Activated CD8-positive, alpha-beta T cell treated with anti-CD3 and anti-CD28 coated beads, Interleukin-2, amount 10 ng/mL, durations not matched to agents 7 days and 5 days (primary cell): ENCODE measurements around the gene PRR5. TPM values are rescaled to one million over a fixed set of nuclear protein-coding genes. Genes with fewer than 3 reads are reported as not detected.
"Not testable (repeated sequence)": the region's sequence is repeated elsewhere in the genome, so short reads cannot be mapped to it uniquely, and the experiment has no call there.

ENCODE experiments used
- ATAC-seq: fragments of 150-1000 bp; cut with Tn5 transposase; one replicate; pipeline ENCODE4 v1.10.0; 2021; ENCODE audit warnings: moderate library complexity
- CTCF ChIA-PET: fragments of 350-600 bp; sonication (Branson Sonifier 250); formaldehyde crosslinking; loops from one replicate; lab custom pipeline; 2021; ENCODE audit warnings: antibody characterized with exemption; lab: Charles Lee
- POLR2A ChIA-PET: fragments of 350-600 bp; sonication (Branson Sonifier 250); formaldehyde crosslinking; loops from one replicate; lab custom pipeline; 2021; ENCODE audit warnings: antibody characterized with exemption; lab: Charles Lee
- DNase-seq: peaks from one replicate; pipeline ENCODE4 v3.0.0-alpha.2; 2020
- H3K27ac Mint-ChIP-seq: one replicate; pipeline ENCODE4 v1.8.0; 2021; ENCODE audit warnings: mild to moderate bottlenecking, mixed read lengths
- H3K27me3 Mint-ChIP-seq: one replicate; pipeline ENCODE4 v1.8.0; 2021; ENCODE audit warnings: low read depth, mixed read lengths
- H3K36me3 Mint-ChIP-seq: one replicate; pipeline ENCODE4 v1.8.0; 2021; ENCODE audit warnings: low read depth, mixed read lengths
- H3K4me1 Mint-ChIP-seq: one replicate; pipeline ENCODE4 v1.8.0; 2021; ENCODE audit warnings: low read depth, mixed read lengths
- H3K4me3 Mint-ChIP-seq: one replicate; pipeline ENCODE4 v1.8.0; 2021; ENCODE audit warnings: mild to moderate bottlenecking, mixed read lengths
- H3K9me3 Mint-ChIP-seq: one replicate; pipeline ENCODE4 v1.8.0; 2022; ENCODE audit warnings: mixed read lengths; ENCODE audit not compliant: insufficient read depth
- total RNA-seq, 2 experiments: library from RNA; stranded (reverse); gene quantifications; one replicate each; pipeline ENCODE4 v1.2.3, GENCODE V29; 2021

PRR5 gene, protein sequence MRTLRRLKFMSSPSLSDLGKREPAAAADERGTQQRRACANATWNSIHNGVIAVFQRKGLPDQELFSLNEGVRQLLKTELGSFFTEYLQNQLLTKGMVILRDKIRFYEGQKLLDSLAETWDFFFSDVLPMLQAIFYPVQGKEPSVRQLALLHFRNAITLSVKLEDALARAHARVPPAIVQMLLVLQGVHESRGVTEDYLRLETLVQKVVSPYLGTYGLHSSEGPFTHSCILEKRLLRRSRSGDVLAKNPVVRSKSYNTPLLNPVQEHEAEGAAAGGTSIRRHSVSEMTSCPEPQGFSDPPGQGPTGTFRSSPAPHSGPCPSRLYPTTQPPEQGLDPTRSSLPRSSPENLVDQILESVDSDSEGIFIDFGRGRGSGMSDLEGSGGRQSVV
- 10 to 100 TPM; 29.4 to 31.5 TPM for total RNA-seq

DNA sequence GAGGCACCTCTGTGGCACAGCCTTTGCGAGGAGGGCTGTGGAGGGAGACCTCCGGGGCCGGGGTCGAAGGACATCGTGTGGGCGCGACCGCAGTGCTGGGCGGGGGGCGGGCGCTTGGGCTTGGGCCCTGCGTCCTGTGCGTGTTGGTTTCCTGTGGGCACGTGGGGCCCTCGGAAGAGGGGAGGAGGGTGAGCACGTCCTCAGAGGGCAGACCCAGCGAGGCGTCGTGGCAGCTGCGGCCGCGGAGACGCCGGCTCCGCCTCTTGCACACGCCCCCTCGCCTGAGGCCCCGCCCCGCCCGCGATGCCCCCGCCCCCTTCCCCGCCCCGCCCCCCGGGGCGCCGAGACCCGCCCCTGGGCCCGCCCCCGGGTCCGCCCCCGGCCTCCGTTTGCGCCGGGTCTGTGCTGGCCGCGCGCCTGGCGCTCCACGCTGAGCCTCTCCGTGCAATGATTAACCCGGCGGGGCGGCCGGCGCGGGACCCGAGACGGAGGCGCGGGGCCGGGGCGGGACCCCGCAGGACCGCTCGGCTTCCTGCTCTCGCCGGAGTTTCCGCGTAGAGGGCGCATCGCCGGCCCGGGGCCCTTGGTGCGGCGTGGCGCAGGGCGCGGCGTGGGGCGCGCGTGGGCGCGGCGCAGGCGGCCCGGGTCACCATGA is at the start of gene PRR5:
Gene PRR5, plus strand, starts transcription at position 381 of the 655 bp plus-strand sequence. Its CDS starts 271 bp downstream, at position 652.
- CTCF ChIA-PET: no interaction called here
- Mint-ChIP-seq H3K9me3 (no peaks in the 10 kb centered on the region), H3K36me3 (peaks cover 10% of the 10 kb centered on the region), H3K27me3 (no peaks in the 10 kb centered on the region), H3K4me3 (peak within 1 kb of the TSS; percentile 69), H3K27ac (peak within 1 kb of the TSS; percentile 83), H3K4me1 (peaks cover 32% of the 10 kb centered on the region)
- DNase-seq (peak; percentile 91), ATAC-seq (peak; percentile 90)
- POLR2A ChIA-PET: no interaction called here

DNA sequence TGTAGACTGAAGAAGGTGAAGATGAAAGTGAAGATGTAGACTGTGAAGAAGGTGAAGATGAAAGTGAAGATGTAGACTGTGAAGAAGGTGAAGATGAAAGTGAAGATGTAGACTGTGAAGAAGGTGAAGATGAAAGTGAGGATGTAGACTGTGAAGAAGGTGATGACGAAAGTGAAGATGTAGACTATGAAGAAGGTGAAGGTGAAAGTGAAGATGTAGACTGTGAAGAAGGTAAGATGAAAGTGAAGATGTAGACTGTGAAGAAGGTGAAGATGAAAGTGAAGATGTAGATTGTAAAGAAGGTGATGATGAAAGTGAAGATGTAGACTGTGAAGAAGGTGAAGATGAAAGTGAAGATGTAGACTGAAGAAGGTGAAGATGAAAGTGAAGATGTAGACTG is 49.1 kb upstream of the PRR5 start:
- H3K27ac Mint-ChIP-seq, POLR2A ChIA-PET, ATAC-seq, DNase-seq, H3K27me3 Mint-ChIP-seq, H3K4me1 Mint-ChIP-seq, H3K4me3 Mint-ChIP-seq, CTCF ChIA-PET, H3K9me3 Mint-ChIP-seq, H3K36me3 Mint-ChIP-seq: not testable (repeated sequence)

DNA sequence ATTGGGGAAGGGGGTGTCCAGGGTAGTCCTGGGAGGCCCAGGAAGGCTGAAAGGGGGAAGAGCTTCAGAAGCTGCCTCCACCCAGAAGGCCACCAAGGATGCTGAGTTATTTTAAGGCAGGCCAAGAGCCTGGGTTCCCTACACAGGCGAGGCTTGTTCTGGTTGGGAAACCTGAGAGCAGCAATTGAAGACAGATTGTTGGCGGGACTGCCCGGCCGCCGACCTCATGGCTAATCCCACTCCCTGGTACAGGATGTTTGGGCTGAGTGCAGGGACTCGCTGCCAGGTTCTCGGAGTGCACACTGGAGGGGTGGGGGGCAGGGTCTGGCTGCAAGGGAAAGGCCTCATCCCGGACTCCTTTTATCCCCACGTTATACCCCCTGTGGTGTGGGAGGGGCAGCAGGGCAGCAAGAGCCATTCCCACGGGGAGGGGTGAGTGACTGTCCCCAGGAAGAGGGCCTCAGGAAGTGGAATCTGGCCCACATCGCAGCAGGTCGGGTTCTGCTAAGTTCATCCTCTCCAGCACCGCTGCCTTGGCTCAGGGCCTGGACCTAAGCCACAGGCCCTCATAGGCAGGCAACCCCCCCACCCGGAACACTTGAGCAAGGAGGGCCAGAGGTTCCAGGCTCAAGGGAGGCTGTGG is 43.6 kb upstream of the PRR5 start:
- Mint-ChIP-seq H3K36me3 (no peaks in the 10 kb centered on the region), H3K4me3 (no peak overlapping the region), H3K4me1 (peaks cover 43% of the 10 kb centered on the region), H3K27ac (no peak overlapping the region), H3K9me3 (no peaks in the 10 kb centered on the region), H3K27me3 (no peaks in the 10 kb centered on the region)
- ATAC-seq (peak; percentile 54), DNase-seq (no peak)
- POLR2A ChIA-PET: interaction anchor here (1.0 kb wide), 1 partner anchor 11 kb away, joined by 3 read pairs; no protein-coding TSS in a partner anchor
- CTCF ChIA-PET: interaction anchor here (1.4 kb wide), 1 partner anchor 26 kb away, joined by 4 read pairs; no protein-coding TSS in a partner anchor

DNA sequence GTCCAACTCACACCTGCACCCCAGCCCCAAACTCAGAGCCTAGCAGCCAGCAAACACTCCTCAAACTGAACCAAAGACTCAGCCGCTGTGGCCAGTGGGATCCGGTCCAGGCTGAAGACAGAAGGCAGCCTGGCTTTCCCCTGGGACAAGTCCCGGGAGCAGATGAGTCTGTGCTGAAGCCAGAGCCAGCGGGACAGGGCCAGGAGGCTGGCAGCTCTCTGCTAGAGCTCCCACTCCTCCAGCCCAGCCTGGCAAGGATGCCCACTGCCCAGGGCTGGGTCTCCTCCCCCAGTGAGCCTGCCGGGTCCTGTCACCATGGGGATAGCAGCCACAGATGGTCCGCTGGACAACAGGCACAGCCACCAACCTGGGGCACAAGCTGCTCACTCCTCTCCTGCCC is 42.9 kb upstream of the PRR5 start:
- Mint-ChIP-seq H3K4me3 (no peak overlapping the region), H3K27me3 (no peaks in the 10 kb centered on the region), H3K36me3 (no peaks in the 10 kb centered on the region), H3K27ac (no peak overlapping the region), H3K4me1 (peaks cover 50% of the 10 kb centered on the region), H3K9me3 (no peaks in the 10 kb centered on the region)
- DNase-seq (no peak), ATAC-seq (no peak)
- ChIA-PET CTCF (interaction anchor here (1.4 kb wide), 1 partner anchor 26 kb away, joined by 4 read pairs; no protein-coding TSS in a partner anchor), POLR2A (no interaction called here)

DNA sequence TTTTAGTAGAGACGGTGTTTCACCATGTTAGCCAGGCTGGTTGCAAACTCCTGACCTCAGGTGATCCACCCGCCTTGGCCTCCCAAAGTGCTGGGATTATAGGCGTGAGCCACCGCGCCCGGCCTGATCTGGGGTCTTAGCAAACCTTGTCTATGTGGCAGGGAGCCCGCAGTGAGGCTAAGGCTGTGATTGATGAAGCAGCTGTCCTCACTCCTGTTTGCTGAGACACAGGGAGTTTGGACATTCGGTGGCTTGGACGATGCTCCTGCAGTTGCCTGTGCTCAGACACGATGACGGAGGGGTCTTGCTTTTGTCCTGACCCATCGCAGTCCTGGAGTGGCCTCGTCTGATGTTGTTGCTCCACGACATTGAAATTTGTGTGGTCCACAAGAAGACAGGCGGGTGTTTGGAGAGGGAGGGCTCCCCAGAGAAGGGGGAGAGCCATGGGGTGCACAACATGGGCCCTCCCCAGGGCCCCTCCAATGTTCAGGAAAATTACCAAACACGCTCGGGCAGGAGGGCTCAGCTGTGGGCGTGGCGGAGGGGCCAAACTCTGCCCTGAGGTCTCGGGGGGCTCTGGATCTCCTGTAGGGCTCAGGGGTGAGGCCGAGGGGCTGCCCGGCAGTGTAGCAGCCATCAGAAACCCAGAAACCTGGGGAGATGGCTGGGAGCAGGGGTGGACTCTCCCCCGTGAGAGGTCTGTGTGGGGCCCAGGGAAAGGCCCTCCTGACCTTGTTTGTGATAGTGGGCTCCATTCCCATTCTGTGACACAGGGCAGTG is 41.8 kb upstream of the PRR5 start:
- no peaks in the 10 kb centered on the region for H3K36me3 Mint-ChIP-seq
- ATAC-seq (no peak), DNase-seq (no peak)
- H3K4me1 Mint-ChIP-seq: peaks cover 60% of the 10 kb centered on the region
- H3K27ac Mint-ChIP-seq: no peak overlapping the region
- POLR2A ChIA-PET: no interaction called here
- no peaks in the 10 kb centered on the region for H3K27me3 Mint-ChIP-seq
- H3K9me3 Mint-ChIP-seq: no peaks in the 10 kb centered on the region
- no peak overlapping the region for H3K4me3 Mint-ChIP-seq
- CTCF ChIA-PET: interaction anchor here (1.4 kb wide), 1 partner anchor 24 kb away, joined by 4 read pairs; no protein-coding TSS in a partner anchor

DNA sequence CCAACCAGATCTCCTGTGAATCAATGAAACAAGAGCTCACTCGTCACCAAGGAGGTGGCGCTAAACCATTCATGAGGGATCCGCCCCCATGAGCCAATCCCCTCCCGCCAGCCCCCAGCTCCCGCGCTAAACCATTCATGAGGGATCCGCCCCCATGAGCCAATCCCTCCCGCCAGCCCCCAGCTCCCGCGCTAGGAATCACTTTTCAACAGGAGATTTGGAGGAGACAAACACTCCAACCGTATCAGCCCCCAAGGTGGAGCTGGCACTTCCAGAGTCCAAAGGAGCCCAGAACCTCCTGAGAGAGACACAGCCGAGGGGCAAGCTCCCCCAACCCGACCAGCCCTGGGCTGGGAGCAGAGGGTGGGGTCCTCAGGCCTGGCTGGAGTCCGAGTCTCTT is 40.9 kb upstream of the PRR5 start:
- Mint-ChIP-seq H3K27ac (no peak overlapping the region), H3K9me3 (no peaks in the 10 kb centered on the region), H3K36me3 (no peaks in the 10 kb centered on the region), H3K4me3 (no peak overlapping the region), H3K4me1 (peaks cover 68% of the 10 kb centered on the region), H3K27me3 (no peaks in the 10 kb centered on the region)
- CTCF ChIA-PET: no interaction called here
- ATAC-seq: no peak
- POLR2A ChIA-PET: no interaction called here
- no peak for DNase-seq

DNA sequence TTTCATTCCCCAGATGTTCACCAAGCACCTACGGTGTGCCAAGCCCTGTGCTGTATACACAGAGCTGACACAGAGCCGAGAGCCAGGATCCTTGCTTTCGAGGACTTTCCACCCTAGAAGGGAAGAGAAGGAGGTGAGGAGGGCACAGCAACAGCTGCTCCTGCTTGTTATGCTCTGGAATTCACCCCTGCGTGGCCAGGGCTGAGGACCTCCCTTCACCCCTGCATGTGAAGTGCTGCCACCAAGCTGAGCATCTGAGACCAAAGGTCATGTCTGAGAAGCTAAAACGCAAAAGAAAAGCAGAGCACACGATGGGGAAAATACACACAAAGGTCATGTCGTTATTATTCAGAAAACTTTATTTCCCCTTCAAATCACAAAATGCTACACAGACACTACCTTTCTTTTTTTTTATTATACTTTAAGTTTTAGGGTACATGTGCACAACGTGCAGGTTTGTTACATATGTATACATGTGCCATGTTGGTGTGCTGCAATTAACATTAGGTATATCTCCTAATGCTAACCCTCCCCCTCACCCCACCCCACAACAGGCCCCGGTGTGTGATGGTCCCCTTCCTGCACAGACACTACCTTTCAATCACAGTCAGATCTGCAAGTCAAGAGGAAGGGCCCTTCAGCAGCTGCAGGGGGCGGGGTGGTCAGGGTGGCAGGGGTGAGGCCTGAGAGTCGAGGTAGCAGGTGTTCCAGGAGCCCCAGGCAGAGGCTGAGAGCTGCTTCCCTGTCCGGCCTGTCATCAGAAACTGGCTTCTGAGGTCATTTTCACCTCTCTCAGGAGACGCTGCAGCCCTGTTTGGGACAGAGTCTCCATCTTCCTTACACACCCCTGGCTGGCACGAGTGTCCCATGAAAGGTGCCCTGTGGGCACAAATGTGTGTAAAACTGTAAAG is 40.1 kb upstream of the PRR5 start:
- ATAC-seq (no peak), DNase-seq (no peak)
- peaks cover 77% of the 10 kb centered on the region for H3K4me1 Mint-ChIP-seq
- ChIA-PET CTCF (interaction anchor here (12.8 kb wide), 1 partner anchor 22 kb away, joined by 129 read pairs; no protein-coding TSS in a partner anchor), POLR2A (interaction anchor here (0.7 kb wide), 1 partner anchor 21 kb away, joined by 4 read pairs; no protein-coding TSS in a partner anchor)
- H3K27ac Mint-ChIP-seq: peak overlapping the region; percentile 34
- no peaks in the 10 kb centered on the region for H3K9me3 Mint-ChIP-seq
- no peaks in the 10 kb centered on the region for H3K36me3 Mint-ChIP-seq
- H3K27me3 Mint-ChIP-seq: no peaks in the 10 kb centered on the region
- H3K4me3 Mint-ChIP-seq: no peak overlapping the region

DNA sequence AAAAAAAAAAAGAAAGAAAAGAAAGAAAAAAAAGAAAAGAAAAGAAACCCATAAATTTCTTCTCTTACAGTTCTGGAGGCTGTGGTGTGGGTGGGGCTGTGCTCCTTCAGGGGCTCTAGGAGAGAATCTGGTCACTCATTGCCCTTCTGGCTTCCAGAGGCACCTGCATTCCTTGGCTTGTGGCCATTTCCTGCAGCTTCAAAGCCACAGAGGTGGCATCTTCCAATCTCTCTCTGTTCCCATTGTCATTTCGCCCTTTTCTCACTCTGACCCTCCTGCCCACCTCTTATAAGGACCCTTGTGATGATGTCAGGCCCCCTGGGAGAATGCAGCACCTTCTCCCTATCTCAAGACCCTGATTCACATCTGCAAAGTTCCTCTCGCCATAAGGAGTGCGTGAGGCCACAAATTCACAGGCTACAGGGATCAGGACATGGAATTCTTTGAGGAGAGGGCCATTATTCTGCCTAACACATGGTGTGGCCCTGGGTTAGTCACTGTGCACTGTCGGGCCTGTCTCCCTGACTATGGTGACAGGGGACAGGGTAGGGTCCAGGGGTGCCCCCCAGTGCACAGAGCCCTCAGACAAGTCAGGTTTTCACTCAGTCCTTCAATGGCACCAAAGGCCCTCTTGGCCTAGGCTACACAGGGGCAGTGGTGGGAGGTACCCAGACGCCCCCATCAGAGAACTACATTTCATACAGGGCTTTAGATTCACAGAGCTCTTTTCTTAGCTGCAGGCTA is 38.6 kb upstream of the PRR5 start:
- H3K36me3 Mint-ChIP-seq: no peaks in the 10 kb centered on the region
- peak overlapping the region; percentile 87 for H3K27ac Mint-ChIP-seq
- no peak overlapping the region for H3K4me3 Mint-ChIP-seq
- ATAC-seq (no peak), DNase-seq (no peak)
- POLR2A ChIA-PET: interaction anchor here (0.5 to 0.9 kb wide), 3 partner anchors 8 to 483 kb away, joined by 3 read pairs; partner anchors contain the start of gene PARVG
- peaks cover 81% of the 10 kb centered on the region for H3K4me1 Mint-ChIP-seq
- H3K9me3 Mint-ChIP-seq: no peaks in the 10 kb centered on the region
- H3K27me3 Mint-ChIP-seq: no peaks in the 10 kb centered on the region
- CTCF ChIA-PET: interaction anchor here (1.0 to 12.8 kb wide), 5 partner anchors 12 to 37 kb away, joined by 3 to 129 read pairs (median 4); no protein-coding TSS in a partner anchor

DNA sequence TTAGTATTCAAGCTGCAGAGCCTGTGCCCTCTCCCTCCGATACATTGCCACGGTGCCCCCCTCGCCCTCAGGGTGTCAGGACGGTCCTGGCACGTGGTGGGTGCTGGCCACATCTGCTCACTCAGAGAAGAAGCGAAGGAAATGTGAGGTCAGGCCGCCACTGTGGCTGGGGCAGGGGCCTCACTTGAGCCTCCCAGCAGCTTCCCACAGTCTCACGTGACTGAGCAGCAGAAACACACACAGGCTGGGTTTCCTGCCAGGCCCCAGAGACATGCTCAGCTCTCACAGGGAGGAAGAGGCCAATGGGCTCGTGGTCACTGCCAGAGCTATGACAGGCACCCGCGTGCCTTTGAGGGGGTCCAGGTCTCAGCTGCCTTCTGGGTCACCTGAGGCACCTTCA is 37.9 kb upstream of the PRR5 start:
- H3K36me3 Mint-ChIP-seq: no peaks in the 10 kb centered on the region
- peak overlapping the region; percentile 87 for H3K27ac Mint-ChIP-seq
- H3K9me3 Mint-ChIP-seq: no peaks in the 10 kb centered on the region
- peak; percentile 87 for DNase-seq
- peak overlapping the region; percentile 43 for H3K4me3 Mint-ChIP-seq
- ATAC-seq: peak; percentile 53
- peaks cover 74% of the 10 kb centered on the region for H3K4me1 Mint-ChIP-seq
- H3K27me3 Mint-ChIP-seq: no peaks in the 10 kb centered on the region
- ChIA-PET CTCF (interaction anchor here (0.8 to 12.8 kb wide), 6 partner anchors 12 to 404 kb away, joined by 3 to 129 read pairs (median 4); no protein-coding TSS in a partner anchor), POLR2A (interaction anchor here (0.5 to 0.9 kb wide), 3 partner anchors 8 to 484 kb away, joined by 3 read pairs; partner anchors contain the start of gene PARVG)
